Immature natural killer cell (primary cell): Measurements from ENCODE around the gene KCNQ1. TPM values are rescaled to one million over a fixed set of nuclear protein-coding genes. Genes with fewer than 3 reads are reported as not detected.

Experiments used
- DNase-seq, 3 donors: peaks; one replicate each; pipeline ENCODE4 v3.0.0; 2022; ENCODE audit warnings: mixed read lengths in 1 of 3
- H3K27ac Mint-ChIP-seq, 6 donors: one replicate each; pipeline ENCODE4 v1.8.0; 2020; ENCODE audit warnings: mixed read lengths in 6 of 6, mild to moderate bottlenecking in 5 of 6, inconsistent platforms in 4 of 6, moderate library complexity in 3 of 6
- H3K27me3 Mint-ChIP-seq, 3 donors: one replicate each; pipeline ENCODE4 v1.8.0; 2020 to 2021; ENCODE audit warnings: low read depth in 3 of 3, mild to moderate bottlenecking in 3 of 3, mixed read lengths in 3 of 3, moderate library complexity in 3 of 3, inconsistent platforms in 1 of 3
- H3K36me3 Mint-ChIP-seq, 3 donors: one replicate each; pipeline ENCODE4 v1.8.0; 2020; ENCODE audit warnings: mixed read lengths in 3 of 3, inconsistent platforms in 2 of 3, mild to moderate bottlenecking in 2 of 3
- H3K4me1 Mint-ChIP-seq, 2 donors: one replicate each; pipeline ENCODE4 v1.8.0; 2020; ENCODE audit warnings: inconsistent platforms in 2 of 2, mild to moderate bottlenecking in 2 of 2, mixed read lengths in 2 of 2, moderate library complexity in 1 of 2
- H3K4me3 Mint-ChIP-seq, 5 donors: one replicate each; pipeline ENCODE4 v1.8.0; 2020; ENCODE audit warnings: mild to moderate bottlenecking in 5 of 5, mixed read lengths in 5 of 5, inconsistent platforms in 3 of 5, moderate library complexity in 3 of 5
- H3K9me3 Mint-ChIP-seq, 6 donors: one replicate each; pipeline ENCODE4 v1.8.0; 2020; ENCODE audit warnings: mild to moderate bottlenecking in 6 of 6, mixed read lengths in 6 of 6, inconsistent platforms in 4 of 6, moderate library complexity in 3 of 6
- polyA plus RNA-seq, 3 donors: library from polyadenylated mRNA; unstranded; fragments of 300-500 nt; fragmentation: Illumina TruSeq; gene quantifications; one replicate each; pipeline ENCODE4 v1.2.3, GENCODE V29; 2021

Gene KCNQ1
- polyA plus RNA-seq, 3 donors from 2014 or later: 0.13 to 1.1 (median 0.73) TPM

DNA sequence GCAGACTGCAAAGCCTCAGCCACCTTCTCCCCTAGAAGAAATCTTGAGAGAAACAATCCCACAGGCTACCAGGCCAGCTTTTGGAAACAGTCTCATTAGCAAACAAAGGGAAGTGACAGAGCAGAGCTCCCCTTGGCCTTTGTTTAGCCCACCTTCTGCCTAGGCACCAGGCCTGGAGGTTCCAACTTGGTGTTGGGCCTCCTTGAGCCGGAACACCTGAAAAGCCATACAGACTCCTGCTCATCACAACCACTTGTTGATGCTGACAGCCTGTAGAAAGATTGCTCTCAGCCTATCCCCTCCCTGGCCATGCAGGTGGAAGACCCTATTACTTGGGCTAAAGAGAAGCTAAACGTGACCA, 228.4 kb downstream of the KCNQ1 start:
- Mint-ChIP-seq H3K4me1 (peaks cover 1 to 6% of the 10 kb centered on the region in 2 donors), H3K4me3 (no peak overlapping the region), H3K27me3 (no peaks in the 10 kb centered on the region), H3K9me3 (no peaks in the 10 kb centered on the region), H3K27ac (no peak overlapping the region), H3K36me3 (no peaks in the 10 kb centered on the region)
- no peak for DNase-seq

DNA sequence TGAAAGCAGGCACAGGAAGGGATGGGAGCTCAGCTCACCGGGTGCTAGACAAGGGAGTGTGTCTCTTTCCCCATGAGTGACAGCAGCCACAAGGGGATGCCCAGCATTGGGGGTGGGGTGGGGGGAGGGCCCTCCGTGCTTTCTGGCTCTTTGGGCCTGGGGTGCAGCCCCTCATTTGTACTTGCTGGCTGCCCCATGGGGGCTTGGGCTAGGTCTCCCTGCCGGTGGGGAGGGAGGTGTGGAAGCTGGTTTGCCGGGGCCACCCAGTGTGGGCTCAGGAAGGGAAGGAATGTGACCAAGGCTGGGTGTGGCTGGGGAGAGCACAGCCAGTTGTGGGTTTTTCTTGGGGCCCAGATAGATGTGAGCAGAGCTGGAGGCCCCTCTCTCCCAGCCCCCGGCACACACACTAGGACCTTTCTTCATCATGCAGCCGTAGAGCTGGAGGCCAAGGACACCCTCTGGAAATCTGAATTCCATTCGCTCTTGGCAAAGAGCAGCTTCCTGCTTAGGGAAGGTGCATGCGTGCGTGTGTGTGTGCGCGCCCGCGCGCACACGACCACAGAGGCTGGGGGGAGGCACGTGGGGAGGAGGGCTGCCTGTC, 229.2 kb downstream of the KCNQ1 start:
- no peaks in the 10 kb centered on the region for H3K9me3 Mint-ChIP-seq
- H3K4me1 Mint-ChIP-seq: no peaks in the 10 kb centered on the region
- no peak for DNase-seq
- no peaks in the 10 kb centered on the region for H3K36me3 Mint-ChIP-seq
- no peak overlapping the region for H3K4me3 Mint-ChIP-seq
- H3K27ac Mint-ChIP-seq: no peak overlapping the region
- H3K27me3 Mint-ChIP-seq: no peaks in the 10 kb centered on the region

DNA sequence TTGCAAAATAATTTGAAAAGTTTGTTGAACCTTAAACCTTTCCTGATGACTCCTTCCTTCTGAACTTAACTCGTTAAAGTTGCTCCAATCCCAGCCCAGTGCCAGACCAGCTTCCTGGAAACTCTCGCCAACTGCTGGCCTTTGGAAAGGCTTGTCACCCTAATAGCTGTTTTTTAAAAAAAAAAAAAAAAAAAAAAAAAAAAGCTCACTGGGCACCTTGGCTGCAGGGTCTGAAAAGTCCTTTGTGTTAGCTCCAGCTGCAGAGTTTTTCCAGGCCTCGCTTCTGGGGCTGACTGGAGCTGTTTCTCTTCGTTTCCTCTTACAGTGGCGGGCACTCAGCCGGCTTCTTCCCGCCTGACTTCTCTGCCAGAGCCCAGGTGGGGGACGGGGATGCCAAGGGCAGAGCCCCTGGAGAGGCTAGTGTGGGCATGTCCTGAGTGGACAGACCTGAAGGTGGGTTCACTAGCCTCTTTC, 229.9 kb downstream of the KCNQ1 start:
- no peak overlapping the region for H3K27ac Mint-ChIP-seq
- H3K9me3 Mint-ChIP-seq: no peaks in the 10 kb centered on the region
- H3K36me3 Mint-ChIP-seq: no peaks in the 10 kb centered on the region
- no peak for DNase-seq
- H3K4me1 Mint-ChIP-seq: no peaks in the 10 kb centered on the region
- H3K4me3 Mint-ChIP-seq: no peak overlapping the region
- no peaks in the 10 kb centered on the region for H3K27me3 Mint-ChIP-seq

DNA sequence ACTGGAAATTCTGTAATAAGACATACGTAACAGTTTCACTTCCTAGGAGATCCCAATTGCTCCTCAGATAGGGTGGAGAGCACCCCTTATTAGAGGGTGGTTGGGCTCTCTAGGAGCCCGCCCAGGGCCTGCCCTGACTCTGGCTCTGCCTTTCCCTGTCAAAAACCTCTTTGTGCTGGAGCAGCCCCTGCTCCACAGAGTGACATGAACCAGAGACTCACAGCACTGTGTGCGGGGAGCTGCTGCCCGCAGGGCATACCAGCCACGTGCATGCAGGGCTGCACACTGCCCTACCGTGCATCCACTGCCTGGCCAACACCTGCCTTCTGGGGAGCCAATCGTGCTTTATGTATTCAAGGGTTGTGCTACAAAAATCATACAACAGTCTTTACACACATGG, 230.7 kb downstream of the KCNQ1 start:
- Mint-ChIP-seq H3K9me3 (no peaks in the 10 kb centered on the region), H3K36me3 (no peaks in the 10 kb centered on the region), H3K27me3 (no peaks in the 10 kb centered on the region), H3K4me3 (no peak overlapping the region), H3K4me1 (no peaks in the 10 kb centered on the region), H3K27ac (no peak overlapping the region)
- no peak for DNase-seq

DNA sequence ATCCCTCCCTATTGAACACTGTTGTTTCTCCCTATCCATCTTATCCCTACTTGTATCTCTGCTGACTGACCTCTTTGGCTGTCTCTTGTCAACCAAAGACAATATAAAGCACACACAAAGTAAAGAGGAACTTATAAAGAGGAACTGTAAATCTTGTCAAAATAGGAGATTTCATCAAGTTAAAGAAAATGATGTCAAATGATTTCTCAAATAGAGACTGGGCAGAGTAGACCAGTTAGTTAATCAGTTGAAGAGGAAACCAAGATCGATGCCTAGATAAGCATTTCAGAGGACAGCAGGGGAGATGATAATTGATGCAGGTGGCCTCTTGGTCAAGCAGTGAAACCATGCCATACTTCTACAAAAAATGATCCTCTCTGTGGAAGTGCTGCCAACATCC, 232.3 kb downstream of the KCNQ1 start:
- no peaks in the 10 kb centered on the region for H3K36me3 Mint-ChIP-seq
- no peaks in the 10 kb centered on the region for H3K4me1 Mint-ChIP-seq
- no peak overlapping the region for H3K4me3 Mint-ChIP-seq
- H3K27ac Mint-ChIP-seq: no peak overlapping the region
- peaks cover 0 to 2% (median 0%) of the 10 kb centered on the region in 3 donors for H3K27me3 Mint-ChIP-seq
- H3K9me3 Mint-ChIP-seq: no peaks in the 10 kb centered on the region
- no peak for DNase-seq

DNA sequence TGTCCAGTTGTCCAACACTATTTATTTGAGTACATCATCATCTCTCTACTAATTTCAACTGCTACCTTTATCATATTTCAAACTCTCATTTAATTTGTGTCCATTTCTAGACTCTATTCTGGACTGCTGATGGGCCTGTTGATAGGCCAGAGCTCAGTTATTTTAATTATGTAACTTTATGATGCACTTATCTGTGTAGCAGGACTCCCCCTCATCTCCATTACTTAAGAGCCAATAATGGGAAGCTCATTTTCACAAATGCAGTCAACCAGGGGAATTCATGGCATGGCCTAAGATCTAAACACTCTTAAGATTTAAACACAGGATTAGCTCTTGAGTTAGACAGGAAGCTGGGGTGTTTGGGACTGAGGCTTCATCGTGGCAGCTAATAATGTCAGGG, 233.6 kb downstream of the KCNQ1 start:
- H3K9me3 Mint-ChIP-seq: no peaks in the 10 kb centered on the region
- no peaks in the 10 kb centered on the region for H3K36me3 Mint-ChIP-seq
- no peak overlapping the region for H3K4me3 Mint-ChIP-seq
- no peak overlapping the region for H3K27ac Mint-ChIP-seq
- H3K27me3 Mint-ChIP-seq: peaks cover 0 to 2% (median 0%) of the 10 kb centered on the region in 3 donors
- no peaks in the 10 kb centered on the region for H3K4me1 Mint-ChIP-seq
- no peak for DNase-seq

DNA sequence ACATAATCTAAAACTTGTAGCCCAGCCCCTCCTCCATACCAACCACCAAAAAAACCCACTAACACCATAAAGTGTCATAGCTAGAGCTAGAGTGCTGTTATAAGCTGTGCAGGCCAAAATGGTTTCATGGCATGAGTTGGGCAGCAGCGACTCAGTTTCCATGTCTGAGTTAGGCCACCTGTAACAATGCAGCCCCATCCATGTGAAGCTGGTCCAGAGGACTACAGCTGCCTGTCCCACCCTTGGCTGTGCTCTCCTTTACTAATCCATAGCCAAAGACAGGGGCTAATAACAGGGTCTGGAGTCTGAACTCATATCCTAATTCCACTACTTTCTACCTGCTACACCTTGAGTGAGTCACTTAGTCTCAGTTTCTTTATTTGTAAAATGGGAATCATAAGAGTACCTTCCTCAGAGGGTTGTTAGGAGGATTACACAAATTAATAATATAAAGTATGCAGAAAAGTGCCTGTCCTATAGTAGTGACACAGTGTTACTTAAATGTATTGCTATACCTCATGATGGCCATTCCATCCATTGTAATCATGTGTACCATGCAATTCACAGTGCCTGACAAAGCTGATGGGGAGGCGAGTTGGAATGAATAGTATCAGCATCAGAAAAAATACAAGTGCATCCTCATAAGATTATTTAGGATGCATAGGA, 234.3 kb downstream of the KCNQ1 start:
- Mint-ChIP-seq H3K9me3 (no peaks in the 10 kb centered on the region), H3K4me3 (no peak overlapping the region), H3K4me1 (no peaks in the 10 kb centered on the region), H3K36me3 (no peaks in the 10 kb centered on the region), H3K27me3 (peaks cover 0 to 2% (median 0%) of the 10 kb centered on the region in 3 donors), H3K27ac (no peak overlapping the region)
- DNase-seq: no peak

DNA sequence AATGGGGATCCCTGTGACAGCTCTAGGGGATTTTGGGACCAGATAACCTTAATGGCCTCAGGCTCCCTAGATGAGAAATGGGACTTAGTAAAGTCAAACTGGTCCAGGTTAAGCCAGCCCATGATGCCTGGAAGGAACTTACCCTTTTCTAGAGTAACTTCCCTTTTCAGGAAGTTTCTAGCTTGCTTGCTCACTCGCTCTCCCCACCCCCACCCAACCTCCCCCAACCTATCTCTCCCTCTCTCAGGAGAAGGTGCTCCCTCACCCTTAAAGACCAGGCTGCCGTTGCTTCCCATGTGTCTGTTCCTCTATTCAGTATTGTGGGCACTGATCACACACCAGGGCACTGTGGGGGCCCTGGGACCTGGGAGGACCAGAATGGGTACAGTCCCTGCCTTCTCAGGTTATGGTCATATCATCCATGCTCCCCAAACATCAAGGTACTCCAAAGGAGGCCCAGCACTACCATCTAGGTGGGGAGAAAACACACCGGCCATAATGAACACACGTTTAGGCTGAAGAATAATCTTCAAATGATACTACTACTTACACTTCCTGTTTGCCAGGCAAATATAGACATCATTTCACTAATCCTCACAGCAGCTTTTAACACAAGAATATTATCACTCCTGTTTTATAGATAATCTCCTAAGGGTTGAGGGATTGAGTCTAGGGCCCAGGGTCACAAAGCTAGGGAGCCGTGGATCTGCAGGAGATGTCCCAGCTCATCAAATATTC, 236.8 kb downstream of the KCNQ1 start:
- Mint-ChIP-seq H3K36me3 (no peaks in the 10 kb centered on the region), H3K27ac (no peak overlapping the region), H3K9me3 (no peaks in the 10 kb centered on the region), H3K4me1 (no peaks in the 10 kb centered on the region), H3K4me3 (no peak overlapping the region), H3K27me3 (peaks cover 0 to 2% (median 0%) of the 10 kb centered on the region in 3 donors)
- no peak for DNase-seq

DNA sequence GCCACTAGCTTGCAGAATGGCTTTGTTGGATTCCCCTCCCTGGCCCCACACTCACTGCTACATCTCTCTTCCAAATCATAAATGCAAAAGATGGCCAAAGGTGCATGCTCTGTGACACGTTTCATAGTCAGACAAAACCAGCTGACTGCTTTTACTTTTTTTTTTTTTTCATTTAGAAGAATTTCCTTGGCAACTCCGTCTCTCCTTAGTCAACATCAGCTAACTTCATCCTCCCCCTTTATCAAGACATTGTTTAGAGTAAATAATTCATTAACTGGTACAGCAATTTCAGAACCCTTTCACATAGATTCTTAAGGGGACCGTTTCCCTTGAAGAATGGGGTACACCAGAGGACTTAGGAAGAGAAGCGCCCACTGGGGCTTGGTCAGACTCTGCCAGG, 239.0 kb downstream of the KCNQ1 start:
- H3K9me3 Mint-ChIP-seq: no peaks in the 10 kb centered on the region
- H3K36me3 Mint-ChIP-seq: no peaks in the 10 kb centered on the region
- DNase-seq: no peak
- no peaks in the 10 kb centered on the region for H3K4me1 Mint-ChIP-seq
- H3K4me3 Mint-ChIP-seq: no peak overlapping the region
- H3K27me3 Mint-ChIP-seq: peaks cover 0 to 2% (median 0%) of the 10 kb centered on the region in 3 donors
- H3K27ac Mint-ChIP-seq: no peak overlapping the region

DNA sequence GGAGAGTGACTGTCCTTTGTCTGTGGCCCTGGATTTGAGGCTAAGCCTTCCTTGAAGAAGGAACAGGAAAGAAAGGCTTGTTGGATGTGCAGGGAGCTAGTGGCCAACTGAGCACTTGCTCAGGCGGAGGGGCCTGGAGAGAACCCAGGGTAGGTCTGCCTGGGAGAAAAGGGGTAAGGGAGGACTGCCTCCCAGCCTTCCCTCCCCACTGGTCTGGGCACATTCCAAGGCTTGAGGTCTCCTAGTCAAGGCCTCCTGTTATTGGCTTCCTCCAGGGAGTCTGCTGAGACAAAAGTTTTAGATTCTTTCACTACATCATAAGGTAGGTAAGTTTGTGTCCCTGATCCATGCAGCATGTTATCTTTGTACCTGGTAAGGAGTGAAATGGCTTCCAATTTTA, 239.8 kb downstream of the KCNQ1 start:
- H3K4me3 Mint-ChIP-seq: no peak overlapping the region
- peaks cover 0 to 2% (median 0%) of the 10 kb centered on the region in 3 donors for H3K27me3 Mint-ChIP-seq
- no peaks in the 10 kb centered on the region for H3K36me3 Mint-ChIP-seq
- no peak overlapping the region for H3K27ac Mint-ChIP-seq
- no peaks in the 10 kb centered on the region for H3K9me3 Mint-ChIP-seq
- no peaks in the 10 kb centered on the region for H3K4me1 Mint-ChIP-seq
- no peak for DNase-seq

DNA sequence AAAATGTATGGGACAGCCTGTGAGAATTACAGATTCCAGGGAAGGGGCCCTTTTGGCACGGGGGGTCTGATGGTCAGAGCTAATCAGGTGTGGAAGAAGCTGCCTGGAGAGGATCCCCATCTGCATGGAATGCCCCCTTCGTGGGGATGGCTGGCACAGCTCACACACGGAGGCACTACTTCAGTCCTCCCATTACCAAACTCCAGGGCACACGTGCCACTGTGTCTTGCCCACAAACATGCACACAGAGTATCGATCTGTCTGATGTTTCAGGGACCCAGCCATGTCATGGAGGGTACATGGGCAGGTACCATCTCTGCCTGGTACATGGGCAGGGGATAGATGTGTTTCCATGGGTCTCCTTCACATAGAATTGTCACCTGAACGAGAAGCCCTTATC, 240.2 kb downstream of the KCNQ1 start:
- Mint-ChIP-seq H3K36me3 (no peaks in the 10 kb centered on the region), H3K9me3 (no peaks in the 10 kb centered on the region), H3K4me3 (no peak overlapping the region), H3K4me1 (no peaks in the 10 kb centered on the region), H3K27ac (no peak overlapping the region), H3K27me3 (peaks cover 0 to 2% (median 0%) of the 10 kb centered on the region in 3 donors)
- DNase-seq: no peak

DNA sequence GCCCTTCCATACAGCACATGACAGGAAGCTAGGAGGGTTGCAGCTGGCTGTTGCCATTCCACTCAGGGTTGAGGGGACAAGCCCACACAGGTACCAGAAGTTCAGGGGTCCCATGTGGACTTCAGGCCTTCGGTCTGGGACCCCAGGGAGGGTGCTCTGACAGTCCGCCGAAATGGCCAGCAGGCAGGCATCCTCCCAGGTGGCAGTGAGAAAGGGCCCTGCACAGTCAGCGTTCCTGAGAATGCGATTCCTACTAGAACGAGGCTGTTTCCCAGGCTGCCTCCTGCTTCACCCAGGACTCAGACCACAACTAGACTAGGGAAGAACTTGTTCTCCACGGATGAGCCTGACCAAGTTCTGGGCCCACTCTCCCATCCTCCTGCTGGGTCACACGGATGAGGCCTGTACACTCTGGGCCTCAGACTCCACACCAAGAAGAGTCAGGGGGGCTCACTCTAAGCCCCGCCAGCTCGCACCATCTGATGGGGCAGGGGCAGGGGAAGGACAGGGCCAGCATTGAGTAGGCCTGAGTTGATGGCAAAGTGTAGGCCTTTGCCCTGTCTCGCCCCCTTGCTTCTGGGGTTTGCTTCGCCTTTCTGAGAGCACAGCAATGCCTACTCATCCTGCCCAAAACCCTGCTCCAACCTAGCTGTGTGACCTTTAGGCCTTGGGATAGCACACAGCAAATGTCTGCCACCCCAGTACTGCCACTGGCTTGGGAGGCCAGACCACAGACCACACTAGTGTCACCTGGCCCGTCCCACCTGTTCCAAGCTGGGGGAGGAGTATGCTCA, 241.0 kb downstream of the KCNQ1 start:
- H3K36me3 Mint-ChIP-seq: no peaks in the 10 kb centered on the region
- DNase-seq: no peak
- peaks cover 0 to 2% (median 0%) of the 10 kb centered on the region in 3 donors for H3K27me3 Mint-ChIP-seq
- no peaks in the 10 kb centered on the region for H3K9me3 Mint-ChIP-seq
- H3K4me3 Mint-ChIP-seq: no peak overlapping the region
- no peak overlapping the region for H3K27ac Mint-ChIP-seq
- no peaks in the 10 kb centered on the region for H3K4me1 Mint-ChIP-seq

DNA sequence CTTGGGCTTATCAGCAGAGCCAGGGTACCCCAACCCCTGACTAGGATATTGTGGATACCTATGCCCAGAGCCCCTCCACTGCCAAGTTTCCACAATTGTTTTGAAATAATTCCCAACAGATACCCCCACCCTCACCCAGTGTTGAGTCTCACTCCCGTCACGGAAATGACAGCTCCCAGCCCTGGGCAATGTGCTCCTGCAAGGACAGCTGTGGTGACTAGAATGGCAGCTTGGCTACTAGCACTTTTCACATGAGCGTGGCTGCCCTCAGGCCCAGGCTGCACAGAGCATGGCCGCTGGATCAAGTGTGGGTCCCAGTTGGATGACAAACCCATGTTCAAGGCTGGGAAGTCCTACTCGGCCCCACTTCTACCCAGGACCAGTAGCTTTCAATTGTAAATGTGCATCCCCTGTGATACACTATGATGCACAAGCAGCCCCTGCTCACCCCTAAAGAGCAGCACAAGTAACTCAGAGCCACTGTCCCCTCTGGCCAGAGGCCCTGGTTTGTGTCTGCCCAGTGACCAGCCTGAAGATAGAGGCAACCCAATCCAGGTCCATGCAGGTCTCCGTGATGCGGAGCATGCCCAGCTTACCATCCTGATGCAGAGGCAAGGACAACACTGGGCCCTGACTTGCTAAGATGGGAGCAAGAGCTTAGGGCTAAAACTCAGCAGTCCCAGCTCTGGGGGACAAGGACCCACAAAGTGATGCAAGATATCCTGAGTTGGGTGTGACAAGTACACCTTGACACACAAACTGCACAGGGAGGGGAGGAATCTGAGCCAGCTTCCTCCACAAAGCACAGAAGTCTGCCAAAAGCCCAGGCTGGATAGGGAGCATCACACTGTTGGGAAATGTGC, 241.8 kb downstream of the KCNQ1 start:
- H3K4me3 Mint-ChIP-seq: no peak overlapping the region

More for the DNA sequence above, 241.8 kb downstream of the KCNQ1 start:
- Mint-ChIP-seq H3K27ac (no peak overlapping the region), H3K9me3 (no peaks in the 10 kb centered on the region), H3K36me3 (no peaks in the 10 kb centered on the region), H3K4me1 (no peaks in the 10 kb centered on the region), H3K27me3 (no peaks in the 10 kb centered on the region)
- no peak for DNase-seq
